Neural cell (in vitro differentiated cells): Measurements from ENCODE around the gene ABHD12.

ENCODE experiments used
- EP300 ChIP-seq: fragments of 450-650 bp; conservative IDR thresholded peaks from 2 replicates; pipeline ENCODE4 v1.6.1; 2014; ENCODE audit warnings: antibody characterized with exemption, mild to moderate bottlenecking, moderate library complexity; ENCODE audit not compliant: poor library complexity, severe bottlenecking
- EZH2 ChIP-seq: fragments of 200-600, 300-800 bp; shearing (Covaris generic), sonication (generic); IDR thresholded peaks from 2 replicates; pipeline ENCODE4 v1.6.1; 2014; ENCODE audit warnings: antibody characterized with exemption, low read length, borderline replicate concordance, mild to moderate bottlenecking; ENCODE audit not compliant: insufficient read depth, poor library complexity, severe bottlenecking
- POLR2AphosphoS5 ChIP-seq: IDR thresholded peaks from 2 replicates; pipeline ENCODE4 v1.6.1; 2012
- RAD21 ChIP-seq: fragments of 450-650 bp; conservative IDR thresholded peaks from 2 replicates; pipeline ENCODE4 v1.6.1; 2014; ENCODE audit warnings: antibody characterized with exemption, mild to moderate bottlenecking, moderate library complexity
- SMC3 ChIP-seq: fragments of 450-650 bp; conservative IDR thresholded peaks from 2 replicates; pipeline ENCODE4 v1.6.1; 2014; ENCODE audit warnings: antibody characterized with exemption, mild to moderate bottlenecking, moderate library complexity; ENCODE audit not compliant: poor library complexity
- TAF1 ChIP-seq: IDR thresholded peaks from 2 replicates; pipeline ENCODE4 v1.6.1; 2012; ENCODE audit warnings: low read depth
- TF ChIP-seq, protein P1 (sequence below): fragments of 450-650 bp; IDR thresholded peaks from 2 replicates; pipeline ENCODE4 v1.5.1; 2014; ENCODE audit warnings: antibody characterized with exemption, mild to moderate bottlenecking, moderate library complexity; ENCODE audit not compliant: poor library complexity, severe bottlenecking
- TF ChIP-seq, protein P2 (sequence below): IDR thresholded peaks from 2 replicates; pipeline ENCODE4 v1.6.1; 2012; ENCODE audit warnings: borderline replicate concordance

DNA sequence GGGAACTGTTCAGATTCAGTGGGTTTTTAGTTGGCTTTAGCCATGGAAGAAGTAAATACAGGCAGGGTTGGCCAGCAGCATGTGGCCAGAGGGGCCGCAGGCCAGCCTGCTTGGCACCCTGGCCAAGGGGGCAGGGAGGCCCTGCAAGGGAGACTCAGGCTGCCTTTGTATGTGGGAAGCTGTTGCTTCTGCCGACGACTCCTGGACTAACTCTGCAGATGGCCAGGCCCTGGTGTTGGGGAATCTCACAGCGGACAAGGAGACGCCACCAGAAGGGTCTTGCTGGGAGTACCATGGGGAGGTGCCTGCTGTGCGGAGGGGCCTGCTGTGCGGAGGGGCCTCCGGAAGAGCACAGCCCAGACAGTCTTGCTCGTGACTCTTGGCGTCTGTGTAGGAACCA, 117.6 kb downstream of the ABHD12 start:
- TF ChIP-seq RAD21 (no peak), EP300 (no peak), SMC3 (no peak), POLR2AphosphoS5 (no peak), EZH2 (no peak), TAF1 (no peak)
- TF ChIP-seq, protein P1, sequence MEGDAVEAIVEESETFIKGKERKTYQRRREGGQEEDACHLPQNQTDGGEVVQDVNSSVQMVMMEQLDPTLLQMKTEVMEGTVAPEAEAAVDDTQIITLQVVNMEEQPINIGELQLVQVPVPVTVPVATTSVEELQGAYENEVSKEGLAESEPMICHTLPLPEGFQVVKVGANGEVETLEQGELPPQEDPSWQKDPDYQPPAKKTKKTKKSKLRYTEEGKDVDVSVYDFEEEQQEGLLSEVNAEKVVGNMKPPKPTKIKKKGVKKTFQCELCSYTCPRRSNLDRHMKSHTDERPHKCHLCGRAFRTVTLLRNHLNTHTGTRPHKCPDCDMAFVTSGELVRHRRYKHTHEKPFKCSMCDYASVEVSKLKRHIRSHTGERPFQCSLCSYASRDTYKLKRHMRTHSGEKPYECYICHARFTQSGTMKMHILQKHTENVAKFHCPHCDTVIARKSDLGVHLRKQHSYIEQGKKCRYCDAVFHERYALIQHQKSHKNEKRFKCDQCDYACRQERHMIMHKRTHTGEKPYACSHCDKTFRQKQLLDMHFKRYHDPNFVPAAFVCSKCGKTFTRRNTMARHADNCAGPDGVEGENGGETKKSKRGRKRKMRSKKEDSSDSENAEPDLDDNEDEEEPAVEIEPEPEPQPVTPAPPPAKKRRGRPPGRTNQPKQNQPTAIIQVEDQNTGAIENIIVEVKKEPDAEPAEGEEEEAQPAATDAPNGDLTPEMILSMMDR = no peak
- TF ChIP-seq, protein P2, sequence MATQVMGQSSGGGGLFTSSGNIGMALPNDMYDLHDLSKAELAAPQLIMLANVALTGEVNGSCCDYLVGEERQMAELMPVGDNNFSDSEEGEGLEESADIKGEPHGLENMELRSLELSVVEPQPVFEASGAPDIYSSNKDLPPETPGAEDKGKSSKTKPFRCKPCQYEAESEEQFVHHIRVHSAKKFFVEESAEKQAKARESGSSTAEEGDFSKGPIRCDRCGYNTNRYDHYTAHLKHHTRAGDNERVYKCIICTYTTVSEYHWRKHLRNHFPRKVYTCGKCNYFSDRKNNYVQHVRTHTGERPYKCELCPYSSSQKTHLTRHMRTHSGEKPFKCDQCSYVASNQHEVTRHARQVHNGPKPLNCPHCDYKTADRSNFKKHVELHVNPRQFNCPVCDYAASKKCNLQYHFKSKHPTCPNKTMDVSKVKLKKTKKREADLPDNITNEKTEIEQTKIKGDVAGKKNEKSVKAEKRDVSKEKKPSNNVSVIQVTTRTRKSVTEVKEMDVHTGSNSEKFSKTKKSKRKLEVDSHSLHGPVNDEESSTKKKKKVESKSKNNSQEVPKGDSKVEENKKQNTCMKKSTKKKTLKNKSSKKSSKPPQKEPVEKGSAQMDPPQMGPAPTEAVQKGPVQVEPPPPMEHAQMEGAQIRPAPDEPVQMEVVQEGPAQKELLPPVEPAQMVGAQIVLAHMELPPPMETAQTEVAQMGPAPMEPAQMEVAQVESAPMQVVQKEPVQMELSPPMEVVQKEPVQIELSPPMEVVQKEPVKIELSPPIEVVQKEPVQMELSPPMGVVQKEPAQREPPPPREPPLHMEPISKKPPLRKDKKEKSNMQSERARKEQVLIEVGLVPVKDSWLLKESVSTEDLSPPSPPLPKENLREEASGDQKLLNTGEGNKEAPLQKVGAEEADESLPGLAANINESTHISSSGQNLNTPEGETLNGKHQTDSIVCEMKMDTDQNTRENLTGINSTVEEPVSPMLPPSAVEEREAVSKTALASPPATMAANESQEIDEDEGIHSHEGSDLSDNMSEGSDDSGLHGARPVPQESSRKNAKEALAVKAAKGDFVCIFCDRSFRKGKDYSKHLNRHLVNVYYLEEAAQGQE = no peak
